ENCODE results near the gene TEX19. TPM values are rescaled to one million over a fixed set of nuclear protein-coding genes. Genes with fewer than 3 reads are reported as not detected.

Gene TEX19
- total and polyA plus RNA-seq, 10 of the 15 experiments (the other 5 are each of a cell fraction or from before 2014, with no cell fraction given): 0.03 to 0.32 (median 0.13) TPM; not detected in 3

- POLR2A ChIA-PET: interaction anchor here (6.2 kb wide), 1 partner anchor 9 kb away, joined by 32 read pairs; no protein-coding TSS in a partner anchor
- Histone ChIP-seq H3K27me3 (replicated peaks in 1 of 2; ENCODE audit: control insufficient read depth in 2 of 2, insufficient read depth in 2 of 2, low read length in 1 of 2) (peaks cover 0 to 2% of the 10 kb centered on the region in 2 experiments; a peak in 3 of 4 replicates), H3K4me3 (no peak overlapping the region), H3K4me2 (ENCODE audit: control insufficient read depth, insufficient read depth) (no peak overlapping the region), H3K36me3 (ENCODE audit: control insufficient read depth in 2 of 2, insufficient read depth in 2 of 2, low read length in 1 of 2) (no peaks in the 10 kb centered on the region), H3K4me1 (ENCODE audit: control insufficient read depth, insufficient read depth, low read length) (no peaks in the 10 kb centered on the region; the same call in 1 of the 2 replicates), H4K20me1 (ENCODE audit: control insufficient read depth, insufficient read depth) (no peaks in the 10 kb centered on the region), H3K9me3 (replicated peaks; ENCODE audit: control insufficient read depth, insufficient read depth, low read length) (no peaks in the 10 kb centered on the region), H3K9ac (ENCODE audit: control insufficient read depth, insufficient read depth, low read length) (no peak overlapping the region), H3K79me2 (ENCODE audit: control insufficient read depth, insufficient read depth, low read length) (no peaks in the 10 kb centered on the region), H3K27ac (ENCODE audit: control insufficient read depth, insufficient read depth) (no peak overlapping the region), H2AFZ (ENCODE audit: control insufficient read depth, low read depth, low read length) (no peak overlapping the region)
- CTCF ChIA-PET: interaction anchor here (1.0 kb wide), 2 partner anchors 10 kb away, joined by 3 read pairs; no protein-coding TSS in a partner anchor
- intact Hi-C loops (cut with micrococcal nuclease; ENCODE audit: unreplicated experiment) (no loop called here), in situ Hi-C loops (cut with MboI) (no loop called here)
- no TSS peak for BruUV-seq (replicated peaks)
- no peak for ATAC-seq
- SMC1A ChIA-PET (ENCODE audit: uncharacterized antibody, unreplicated experiment): interaction anchor here (2.5 kb wide), 1 partner anchor 10 kb away, joined by 9 read pairs; no protein-coding TSS in a partner anchor
- no peak for DNase-seq (ENCODE audit: low read depth, low spot score)
- 40% methylated on average over 21 of the region's 21 CpGs for WGBS (ENCODE audit: insufficient coverage, insufficient replicate concordance, low lambda C conversion rate, missing lambda C conversion rate)
- no peak for FAIRE-seq
- RAD21 ChIA-PET (ENCODE audit: unreplicated experiment): no interaction called here
- TF ChIP-seq NFYB (IDR thresholded peaks at IDR 0.05; ENCODE audit: insufficient read depth, low read depth, low read length) (no peak), ZNF274 (IDR thresholded peaks at IDR 0.05; ENCODE audit: insufficient read depth, insufficient read length) (no peak), TAF1 (IDR thresholded peaks at IDR 0.05; ENCODE audit: borderline replicate concordance, low read depth, low read length) (no peak), RUNX3 (IDR thresholded peaks at IDR 0.05; ENCODE audit: low read length) (no peak), IRF4 (IDR thresholded peaks at IDR 0.05; ENCODE audit: low read depth, low read length) (no peak)
- TF ChIP-seq, protein P1, sequence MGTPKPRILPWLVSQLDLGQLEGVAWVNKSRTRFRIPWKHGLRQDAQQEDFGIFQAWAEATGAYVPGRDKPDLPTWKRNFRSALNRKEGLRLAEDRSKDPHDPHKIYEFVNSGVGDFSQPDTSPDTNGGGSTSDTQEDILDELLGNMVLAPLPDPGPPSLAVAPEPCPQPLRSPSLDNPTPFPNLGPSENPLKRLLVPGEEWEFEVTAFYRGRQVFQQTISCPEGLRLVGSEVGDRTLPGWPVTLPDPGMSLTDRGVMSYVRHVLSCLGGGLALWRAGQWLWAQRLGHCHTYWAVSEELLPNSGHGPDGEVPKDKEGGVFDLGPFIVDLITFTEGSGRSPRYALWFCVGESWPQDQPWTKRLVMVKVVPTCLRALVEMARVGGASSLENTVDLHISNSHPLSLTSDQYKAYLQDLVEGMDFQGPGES (IDR thresholded peaks at IDR 0.05): no peak
- TF ChIP-seq, protein P2, sequence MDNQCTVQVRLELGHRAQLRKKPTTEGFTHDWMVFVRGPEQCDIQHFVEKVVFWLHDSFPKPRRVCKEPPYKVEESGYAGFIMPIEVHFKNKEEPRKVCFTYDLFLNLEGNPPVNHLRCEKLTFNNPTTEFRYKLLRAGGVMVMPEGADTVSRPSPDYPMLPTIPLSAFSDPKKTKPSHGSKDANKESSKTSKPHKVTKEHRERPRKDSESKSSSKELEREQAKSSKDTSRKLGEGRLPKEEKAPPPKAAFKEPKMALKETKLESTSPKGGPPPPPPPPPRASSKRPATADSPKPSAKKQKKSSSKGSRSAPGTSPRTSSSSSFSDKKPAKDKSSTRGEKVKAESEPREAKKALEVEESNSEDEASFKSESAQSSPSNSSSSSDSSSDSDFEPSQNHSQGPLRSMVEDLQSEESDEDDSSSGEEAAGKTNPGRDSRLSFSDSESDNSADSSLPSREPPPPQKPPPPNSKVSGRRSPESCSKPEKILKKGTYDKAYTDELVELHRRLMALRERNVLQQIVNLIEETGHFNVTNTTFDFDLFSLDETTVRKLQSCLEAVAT (IDR thresholded peaks at IDR 0.05): no peak
Observed at GRCh38 chr17:82310877-82311276, 48.2 kb upstream of the TEX19 start.
